ENCODE measurements around the gene VANGL2. TPM values are rescaled to one million over a fixed set of nuclear protein-coding genes. Genes with fewer than 3 reads are reported as not detected.

Gene VANGL2
- total RNA-seq, 1 experiment from 2014 or later = 2.0 TPM

DNA sequence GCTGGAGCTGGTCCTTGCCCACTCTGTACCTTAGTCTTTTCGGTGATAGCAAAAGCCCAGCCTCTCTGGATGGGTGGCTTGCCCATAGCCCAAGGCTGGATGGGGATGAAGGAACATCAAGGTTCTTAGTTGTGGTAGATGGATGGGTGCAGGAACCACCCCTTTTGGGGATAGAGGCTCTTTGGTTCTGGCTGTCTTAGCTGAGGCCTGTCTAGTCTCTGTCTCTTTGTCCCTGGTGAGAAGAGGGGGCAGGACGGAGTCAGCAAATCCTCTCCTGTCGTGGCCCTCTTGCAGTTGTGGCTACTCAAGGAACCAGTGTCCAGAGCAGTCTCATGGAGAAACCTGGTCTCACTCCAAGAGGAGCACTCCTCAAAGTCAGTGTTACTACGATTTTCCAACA is 8.5 kb downstream of the VANGL2 start:
- intact Hi-C loops (cut with micrococcal nuclease; ENCODE audit: unreplicated experiment) = no loop called here
- Mint-ChIP-seq H3K36me3 (ENCODE audit: insufficient read depth, unreplicated experiment) (no peaks in the 10 kb centered on the region), H3K9me3 (ENCODE audit: low read depth, unreplicated experiment) (no peaks in the 10 kb centered on the region), H3K27me3 (ENCODE audit: unreplicated experiment) (peaks cover 50% of the 10 kb centered on the region), H3K4me1 (ENCODE audit: low read depth, unreplicated experiment) (peaks cover 11% of the 10 kb centered on the region), H3K4me3 (ENCODE audit: low read depth, unreplicated experiment) (no peak overlapping the region), H3K27ac (ENCODE audit: unreplicated experiment) (no peak overlapping the region)
- BruUV-seq (replicated peaks) = no TSS peak
- TF ChIP-seq, protein P1, sequence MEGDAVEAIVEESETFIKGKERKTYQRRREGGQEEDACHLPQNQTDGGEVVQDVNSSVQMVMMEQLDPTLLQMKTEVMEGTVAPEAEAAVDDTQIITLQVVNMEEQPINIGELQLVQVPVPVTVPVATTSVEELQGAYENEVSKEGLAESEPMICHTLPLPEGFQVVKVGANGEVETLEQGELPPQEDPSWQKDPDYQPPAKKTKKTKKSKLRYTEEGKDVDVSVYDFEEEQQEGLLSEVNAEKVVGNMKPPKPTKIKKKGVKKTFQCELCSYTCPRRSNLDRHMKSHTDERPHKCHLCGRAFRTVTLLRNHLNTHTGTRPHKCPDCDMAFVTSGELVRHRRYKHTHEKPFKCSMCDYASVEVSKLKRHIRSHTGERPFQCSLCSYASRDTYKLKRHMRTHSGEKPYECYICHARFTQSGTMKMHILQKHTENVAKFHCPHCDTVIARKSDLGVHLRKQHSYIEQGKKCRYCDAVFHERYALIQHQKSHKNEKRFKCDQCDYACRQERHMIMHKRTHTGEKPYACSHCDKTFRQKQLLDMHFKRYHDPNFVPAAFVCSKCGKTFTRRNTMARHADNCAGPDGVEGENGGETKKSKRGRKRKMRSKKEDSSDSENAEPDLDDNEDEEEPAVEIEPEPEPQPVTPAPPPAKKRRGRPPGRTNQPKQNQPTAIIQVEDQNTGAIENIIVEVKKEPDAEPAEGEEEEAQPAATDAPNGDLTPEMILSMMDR (IDR thresholded peaks at IDR 0.05; ENCODE audit: unreplicated experiment) = no peak
- CTCF ChIA-PET = interaction anchor here (0.6 to 1.6 kb wide), 4 partner anchors 8 to 1277 kb away, joined by 3 to 9 read pairs (median 4); no protein-coding TSS in a partner anchor
- no peak for DNase-seq

DNA sequence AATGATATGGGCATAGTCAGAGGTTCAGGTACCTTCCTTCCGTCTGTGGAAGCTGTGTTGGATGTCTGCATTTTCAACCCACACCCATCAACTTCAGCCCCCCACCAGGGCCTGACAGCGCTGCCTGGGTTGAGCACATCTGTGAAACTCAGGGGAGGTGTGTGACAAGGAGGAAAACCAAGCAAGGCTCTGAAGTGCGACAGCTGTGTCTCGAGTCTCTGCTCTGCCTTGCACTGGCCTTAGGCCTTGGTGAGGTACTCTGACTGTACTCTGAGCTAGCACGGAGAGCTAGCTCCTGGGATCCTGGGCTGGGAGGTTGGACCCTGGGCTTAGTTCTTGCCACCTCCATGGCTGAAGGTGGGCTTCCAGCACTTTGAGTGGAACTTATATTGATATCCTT is 9.1 kb downstream of the VANGL2 start:
- Mint-ChIP-seq H3K9me3 (ENCODE audit: low read depth, unreplicated experiment) (no peaks in the 10 kb centered on the region), H3K27ac (ENCODE audit: unreplicated experiment) (no peak overlapping the region), H3K27me3 (ENCODE audit: unreplicated experiment) (peaks cover 50% of the 10 kb centered on the region), H3K4me1 (ENCODE audit: low read depth, unreplicated experiment) (peaks cover 11% of the 10 kb centered on the region), H3K36me3 (ENCODE audit: insufficient read depth, unreplicated experiment) (no peaks in the 10 kb centered on the region), H3K4me3 (ENCODE audit: low read depth, unreplicated experiment) (no peak overlapping the region)
- CTCF ChIA-PET = interaction anchor here (0.5 to 1.6 kb wide), 2 partner anchors 19 to 27 kb away, joined by 3 to 4 read pairs; no protein-coding TSS in a partner anchor
- DNase-seq = no peak
- TF ChIP-seq, protein P1 (IDR thresholded peaks at IDR 0.05; ENCODE audit: unreplicated experiment) = no peak
- intact Hi-C loops (cut with micrococcal nuclease; ENCODE audit: unreplicated experiment) = no loop called here
- BruUV-seq (replicated peaks) = no TSS peak

DNA sequence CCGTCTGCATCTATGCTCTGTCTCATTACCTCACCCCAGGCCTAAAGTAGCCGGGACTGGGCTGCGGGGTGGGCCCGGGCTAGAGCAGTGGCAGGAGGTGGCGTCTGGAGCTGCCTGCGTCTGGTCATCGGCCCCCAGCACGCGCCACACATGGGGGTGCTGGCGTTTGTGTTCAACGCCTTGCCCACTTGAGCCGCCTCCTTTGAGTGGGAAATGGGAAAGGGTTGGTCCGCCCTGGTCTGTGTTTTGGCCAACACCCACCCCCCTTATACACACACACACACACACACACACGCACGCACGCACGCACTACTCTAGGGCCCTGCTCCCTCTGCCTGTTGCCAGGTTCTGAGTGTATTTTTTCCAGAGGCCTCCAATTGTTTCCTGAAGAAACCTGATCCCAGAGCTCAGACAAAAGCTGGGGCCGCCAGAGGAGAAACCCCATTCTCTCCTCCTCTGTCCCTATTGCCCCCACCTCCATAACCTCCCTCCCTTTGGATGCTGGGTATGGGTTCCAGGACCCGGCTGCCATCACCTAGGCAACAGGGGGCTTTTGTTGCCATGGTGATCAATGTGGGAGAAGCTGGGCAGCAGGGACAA is 10.1 kb downstream of the VANGL2 start:
- Mint-ChIP-seq H3K9me3 (ENCODE audit: low read depth, unreplicated experiment) (no peaks in the 10 kb centered on the region), H3K4me1 (ENCODE audit: low read depth, unreplicated experiment) (peaks cover 11% of the 10 kb centered on the region), H3K27me3 (ENCODE audit: unreplicated experiment) (peaks cover 47% of the 10 kb centered on the region), H3K27ac (ENCODE audit: unreplicated experiment) (no peak overlapping the region), H3K4me3 (ENCODE audit: low read depth, unreplicated experiment) (no peak overlapping the region), H3K36me3 (ENCODE audit: insufficient read depth, unreplicated experiment) (no peaks in the 10 kb centered on the region)
- no TSS peak for BruUV-seq (replicated peaks)
- intact Hi-C loops (cut with micrococcal nuclease; ENCODE audit: unreplicated experiment) = loop anchor here (10.0 kb wide), 1 partner anchor 306 kb away; no protein-coding TSS in a partner anchor
- CTCF ChIA-PET = no interaction called here
- DNase-seq = no peak
- TF ChIP-seq, protein P1 (IDR thresholded peaks at IDR 0.05; ENCODE audit: unreplicated experiment) = no peak

DNA sequence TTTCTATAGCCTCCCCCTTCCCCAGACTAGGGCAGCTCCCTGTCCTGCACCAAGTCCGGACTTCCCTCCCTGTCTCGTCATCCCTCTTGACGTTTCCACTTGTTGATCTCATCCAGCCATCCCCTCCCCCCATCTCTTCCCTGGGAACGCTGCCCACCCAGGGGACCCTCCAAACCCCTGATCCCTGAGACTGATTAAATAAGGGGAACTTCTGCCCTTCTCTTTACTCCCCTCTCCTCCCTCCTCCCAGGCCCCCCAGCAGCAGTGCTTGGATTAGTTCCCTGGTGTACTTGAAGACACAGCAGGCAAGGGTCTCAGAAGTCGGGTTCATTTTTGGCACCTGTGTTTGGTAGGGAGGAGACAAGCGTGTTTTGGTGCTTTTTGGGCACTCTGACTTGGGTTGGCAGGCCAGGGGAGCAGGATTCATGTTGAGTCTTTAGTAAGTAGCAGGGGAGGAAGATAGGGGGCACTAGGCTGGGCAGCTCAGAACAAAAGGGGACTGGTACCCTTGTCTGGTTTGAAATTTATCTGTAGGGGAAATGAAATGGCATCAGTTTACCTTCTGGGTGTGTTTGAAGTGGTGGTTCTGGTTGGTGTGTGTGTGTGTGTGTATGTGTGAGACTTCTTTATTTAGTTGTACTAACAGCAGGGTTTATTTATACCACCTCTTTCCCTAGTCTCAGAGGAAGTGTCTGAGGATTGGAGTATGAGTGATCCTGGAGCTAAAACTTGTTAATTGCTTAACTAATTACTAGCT is 11.1 kb downstream of the VANGL2 start:
- peaks cover 11% of the 10 kb centered on the region for H3K4me1 Mint-ChIP-seq (ENCODE audit: low read depth, unreplicated experiment)
- DNase-seq = no peak
- no peak overlapping the region for H3K27ac Mint-ChIP-seq (ENCODE audit: unreplicated experiment)
- TF ChIP-seq, protein P1 (IDR thresholded peaks at IDR 0.05; ENCODE audit: unreplicated experiment) = no peak
- CTCF ChIA-PET = no interaction called here
- H3K36me3 Mint-ChIP-seq (ENCODE audit: insufficient read depth, unreplicated experiment) = no peaks in the 10 kb centered on the region
- no peak overlapping the region for H3K4me3 Mint-ChIP-seq (ENCODE audit: low read depth, unreplicated experiment)
- peaks cover 43% of the 10 kb centered on the region for H3K27me3 Mint-ChIP-seq (ENCODE audit: unreplicated experiment)
- H3K9me3 Mint-ChIP-seq (ENCODE audit: low read depth, unreplicated experiment) = no peaks in the 10 kb centered on the region
- intact Hi-C loops (cut with micrococcal nuclease; ENCODE audit: unreplicated experiment) = loop anchor here (10.0 kb wide), 1 partner anchor 307 kb away; no protein-coding TSS in a partner anchor
- BruUV-seq (replicated peaks) = no TSS peak
